Dedifferentiated amniotic fluid mesenchymal stem cell (primary cell): Measurements from ENCODE around the gene SPATS2.
"Not testable (repeated sequence)": the region's sequence is repeated elsewhere in the genome, so short reads cannot be mapped to it uniquely, and the experiment has no call there.

Experiments
- DNase-seq: peaks from one replicate; pipeline ENCODE4 v3.0.0-alpha.2; 2016; ENCODE audit errors: extremely low spot score

SPATS2 gene

GRCh38 chr12:49465132-49465531 is 97.9 kb downstream of the SPATS2 start:
- no peak for DNase-seq

GRCh38 chr12:49470986-49471385 is 103.7 kb downstream of the SPATS2 start:
- no peak for DNase-seq

- DNase-seq, result no peak
These were observed 104.3 kb downstream of the SPATS2 start for GRCh38 chr12:49471557-49471956.

- DNase-seq, result no peak
These were observed 108.8 kb downstream of the SPATS2 start for GRCh38 chr12:49476091-49476490.

- no peak for DNase-seq
These were observed 111.8 kb downstream of the SPATS2 start for GRCh38 chr12:49478949-49479664.

- no peak for DNase-seq
These were observed 115.1 kb downstream of the SPATS2 start for GRCh38 chr12:49482095-49483051.

- DNase-seq, result no peak
These were observed 116.4 kb downstream of the SPATS2 start for GRCh38 chr12:49483619-49484018.

GRCh38 chr12:49487605-49488004 is 120.3 kb downstream of the SPATS2 start:
- no peak for DNase-seq

- DNase-seq, result no peak
These were observed 121.9 kb downstream of the SPATS2 start for GRCh38 chr12:49489154-49489553.

- DNase-seq, result no peak
These were observed 122.5 kb downstream of the SPATS2 start for GRCh38 chr12:49489720-49490119.

- DNase-seq, result no peak
These were observed 124.6 kb downstream of the SPATS2 start for GRCh38 chr12:49491823-49492222.

GRCh38 chr12:49493900-49494299 is 126.6 kb downstream of the SPATS2 start:
- no peak for DNase-seq

GRCh38 chr12:49496417-49497360 is 129.4 kb downstream of the SPATS2 start:
- DNase-seq, result no peak

- DNase-seq, result no peak
These were observed 134.6 kb downstream of the SPATS2 start for GRCh38 chr12:49501895-49502294.

GRCh38 chr12:49502590-49502989 is 135.3 kb downstream of the SPATS2 start:
- DNase-seq, result no peak

GRCh38 chr12:49503674-49504180 is 136.5 kb downstream of the SPATS2 start:
- DNase-seq, result peak; percentile 30

- no peak for DNase-seq
These were observed 138.4 kb downstream of the SPATS2 start for GRCh38 chr12:49505672-49506071.

GRCh38 chr12:49507139-49507538 is 139.9 kb downstream of the SPATS2 start:
- DNase-seq, result peak; percentile 72

GRCh38 chr12:49509681-49510080 is 142.4 kb downstream of the SPATS2 start:
- not testable (repeated sequence) for DNase-seq

GRCh38 chr12:49511410-49511809 is 144.1 kb downstream of the SPATS2 start:
- no peak for DNase-seq

- DNase-seq, result no peak
These were observed 145.3 kb downstream of the SPATS2 start for GRCh38 chr12:49512546-49512945.
